Measurements from ENCODE around the gene CPPED1.
"Not testable (repeated sequence)": the region's sequence is repeated elsewhere in the genome, so short reads cannot be mapped to it uniquely, and the experiment has no call there.

The CPPED1 gene

GRCh38 chr16:12778726-12779125, 25.0 kb downstream of the CPPED1 start:
- no peak overlapping the region for H3K27ac ChIP-seq (ENCODE audit: low read depth, low read length)
- H3K4me3 ChIP-seq (ENCODE audit: low read length): no peak overlapping the region
- H3K9ac ChIP-seq (ENCODE audit: low read length): no peak overlapping the region
- no peaks in the 10 kb centered on the region for H3K4me1 ChIP-seq (ENCODE audit: control insufficient read depth, insufficient read depth, low read length)
- H3K36me3 ChIP-seq (ENCODE audit: control insufficient read depth, insufficient read depth, low read length): peaks cover 5% of the 10 kb centered on the region
- no peaks in the 10 kb centered on the region for H3K27me3 ChIP-seq (ENCODE audit: control insufficient read depth, insufficient read depth, low read length)

GRCh38 chr16:12775656-12776236, 27.9 kb downstream of the CPPED1 start:
- no peaks in the 10 kb centered on the region for H3K27me3 ChIP-seq (ENCODE audit: control insufficient read depth, insufficient read depth, low read length)
- no peaks in the 10 kb centered on the region for H3K4me1 ChIP-seq (ENCODE audit: control insufficient read depth, insufficient read depth, low read length)
- H3K9ac ChIP-seq (ENCODE audit: low read length): no peak overlapping the region
- no peak overlapping the region for H3K4me3 ChIP-seq (ENCODE audit: low read length)
- H3K36me3 ChIP-seq (ENCODE audit: control insufficient read depth, insufficient read depth, low read length): peaks cover 4% of the 10 kb centered on the region
- H3K27ac ChIP-seq (ENCODE audit: low read depth, low read length): no peak overlapping the region

- H3K9ac ChIP-seq (ENCODE audit: low read length): no peak overlapping the region
- H3K4me1 ChIP-seq (ENCODE audit: control insufficient read depth, insufficient read depth, low read length): no peaks in the 10 kb centered on the region
- H3K27ac ChIP-seq (ENCODE audit: low read depth, low read length): no peak overlapping the region
- no peak overlapping the region for H3K4me3 ChIP-seq (ENCODE audit: low read length)
- H3K36me3 ChIP-seq (ENCODE audit: control insufficient read depth, insufficient read depth, low read length): no peaks in the 10 kb centered on the region
- H3K27me3 ChIP-seq (ENCODE audit: control insufficient read depth, insufficient read depth, low read length): no peaks in the 10 kb centered on the region
Observed at GRCh38 chr16:12773221-12773620, 30.5 kb downstream of the CPPED1 start.

GRCh38 chr16:12771341-12771798, 32.3 kb downstream of the CPPED1 start:
- H3K9ac ChIP-seq (ENCODE audit: low read length): no peak overlapping the region
- no peak overlapping the region for H3K27ac ChIP-seq (ENCODE audit: low read depth, low read length)
- H3K4me1 ChIP-seq (ENCODE audit: control insufficient read depth, insufficient read depth, low read length): no peaks in the 10 kb centered on the region
- no peaks in the 10 kb centered on the region for H3K36me3 ChIP-seq (ENCODE audit: control insufficient read depth, insufficient read depth, low read length)
- H3K4me3 ChIP-seq (ENCODE audit: low read length): no peak overlapping the region
- no peaks in the 10 kb centered on the region for H3K27me3 ChIP-seq (ENCODE audit: control insufficient read depth, insufficient read depth, low read length)

GRCh38 chr16:12769525-12769924, 34.2 kb downstream of the CPPED1 start:
- Histone ChIP-seq H3K27ac (ENCODE audit: low read depth, low read length) (no peak overlapping the region), H3K27me3 (ENCODE audit: control insufficient read depth, insufficient read depth, low read length) (no peaks in the 10 kb centered on the region), H3K36me3 (ENCODE audit: control insufficient read depth, insufficient read depth, low read length) (no peaks in the 10 kb centered on the region), H3K4me3 (ENCODE audit: low read length) (no peak overlapping the region), H3K9ac (ENCODE audit: low read length) (no peak overlapping the region), H3K4me1 (ENCODE audit: control insufficient read depth, insufficient read depth, low read length) (no peaks in the 10 kb centered on the region)

- Histone ChIP-seq H3K9ac (ENCODE audit: low read length) (no peak overlapping the region), H3K4me3 (ENCODE audit: low read length) (no peak overlapping the region), H3K27ac (ENCODE audit: low read depth, low read length) (no peak overlapping the region), H3K27me3 (ENCODE audit: control insufficient read depth, insufficient read depth, low read length) (no peaks in the 10 kb centered on the region), H3K4me1 (ENCODE audit: control insufficient read depth, insufficient read depth, low read length) (no peaks in the 10 kb centered on the region), H3K36me3 (ENCODE audit: control insufficient read depth, insufficient read depth, low read length) (no peaks in the 10 kb centered on the region)
Observed at GRCh38 chr16:12767897-12768296, 35.8 kb downstream of the CPPED1 start.

- Histone ChIP-seq H3K36me3 (ENCODE audit: control insufficient read depth, insufficient read depth, low read length) (no peaks in the 10 kb centered on the region), H3K4me3 (ENCODE audit: low read length) (no peak overlapping the region), H3K4me1 (ENCODE audit: control insufficient read depth, insufficient read depth, low read length) (no peaks in the 10 kb centered on the region), H3K27ac (ENCODE audit: low read depth, low read length) (no peak overlapping the region), H3K9ac (ENCODE audit: low read length) (no peak overlapping the region), H3K27me3 (ENCODE audit: control insufficient read depth, insufficient read depth, low read length) (no peaks in the 10 kb centered on the region)
Observed at GRCh38 chr16:12766853-12767252, 36.8 kb downstream of the CPPED1 start.

GRCh38 chr16:12766208-12766607, 37.5 kb downstream of the CPPED1 start:
- not testable (repeated sequence) for H3K36me3 ChIP-seq (ENCODE audit: control insufficient read depth, insufficient read depth, low read length); H3K4me3 ChIP-seq (ENCODE audit: low read length); H3K27me3 ChIP-seq (ENCODE audit: control insufficient read depth, insufficient read depth, low read length); H3K4me1 ChIP-seq (ENCODE audit: control insufficient read depth, insufficient read depth, low read length); H3K27ac ChIP-seq (ENCODE audit: low read depth, low read length); H3K9ac ChIP-seq (ENCODE audit: low read length)

- H3K27me3 ChIP-seq (ENCODE audit: control insufficient read depth, insufficient read depth, low read length): no peaks in the 10 kb centered on the region
- H3K4me3 ChIP-seq (ENCODE audit: low read length): no peak overlapping the region
- no peak overlapping the region for H3K27ac ChIP-seq (ENCODE audit: low read depth, low read length)
- no peaks in the 10 kb centered on the region for H3K4me1 ChIP-seq (ENCODE audit: control insufficient read depth, insufficient read depth, low read length)
- H3K9ac ChIP-seq (ENCODE audit: low read length): no peak overlapping the region
- H3K36me3 ChIP-seq (ENCODE audit: control insufficient read depth, insufficient read depth, low read length): no peaks in the 10 kb centered on the region
Observed at GRCh38 chr16:12764813-12765488, 38.7 kb downstream of the CPPED1 start.

- Histone ChIP-seq H3K4me3 (ENCODE audit: low read length) (no peak overlapping the region), H3K36me3 (ENCODE audit: control insufficient read depth, insufficient read depth, low read length) (no peaks in the 10 kb centered on the region), H3K9ac (ENCODE audit: low read length) (no peak overlapping the region), H3K4me1 (ENCODE audit: control insufficient read depth, insufficient read depth, low read length) (no peaks in the 10 kb centered on the region), H3K27me3 (ENCODE audit: control insufficient read depth, insufficient read depth, low read length) (no peaks in the 10 kb centered on the region), H3K27ac (ENCODE audit: low read depth, low read length) (no peak overlapping the region)
Observed at GRCh38 chr16:12763517-12763916, 40.2 kb downstream of the CPPED1 start.

- no peak overlapping the region for H3K4me3 ChIP-seq (ENCODE audit: low read length)
- no peak overlapping the region for H3K9ac ChIP-seq (ENCODE audit: low read length)
- no peaks in the 10 kb centered on the region for H3K4me1 ChIP-seq (ENCODE audit: control insufficient read depth, insufficient read depth, low read length)
- no peaks in the 10 kb centered on the region for H3K27me3 ChIP-seq (ENCODE audit: control insufficient read depth, insufficient read depth, low read length)
- no peak overlapping the region for H3K27ac ChIP-seq (ENCODE audit: low read depth, low read length)
- H3K36me3 ChIP-seq (ENCODE audit: control insufficient read depth, insufficient read depth, low read length): no peaks in the 10 kb centered on the region
Observed at GRCh38 chr16:12760819-12761611, 42.7 kb downstream of the CPPED1 start.

GRCh38 chr16:12758670-12759558, 44.8 kb downstream of the CPPED1 start:
- no peaks in the 10 kb centered on the region for H3K4me1 ChIP-seq (ENCODE audit: control insufficient read depth, insufficient read depth, low read length)
- no peaks in the 10 kb centered on the region for H3K27me3 ChIP-seq (ENCODE audit: control insufficient read depth, insufficient read depth, low read length)
- H3K9ac ChIP-seq (ENCODE audit: low read length): no peak overlapping the region
- H3K27ac ChIP-seq (ENCODE audit: low read depth, low read length): no peak overlapping the region
- H3K4me3 ChIP-seq (ENCODE audit: low read length): no peak overlapping the region
- no peaks in the 10 kb centered on the region for H3K36me3 ChIP-seq (ENCODE audit: control insufficient read depth, insufficient read depth, low read length)
